Superior temporal gyrus (tissue), 1 donor: ENCODE data around the gene RIN3.

Source experiments
- DNase-seq: peaks from one replicate; pipeline ENCODE4 v3.0.0-alpha.2; 2016; ENCODE audit errors: extremely low spot score

Gene RIN3, protein sequence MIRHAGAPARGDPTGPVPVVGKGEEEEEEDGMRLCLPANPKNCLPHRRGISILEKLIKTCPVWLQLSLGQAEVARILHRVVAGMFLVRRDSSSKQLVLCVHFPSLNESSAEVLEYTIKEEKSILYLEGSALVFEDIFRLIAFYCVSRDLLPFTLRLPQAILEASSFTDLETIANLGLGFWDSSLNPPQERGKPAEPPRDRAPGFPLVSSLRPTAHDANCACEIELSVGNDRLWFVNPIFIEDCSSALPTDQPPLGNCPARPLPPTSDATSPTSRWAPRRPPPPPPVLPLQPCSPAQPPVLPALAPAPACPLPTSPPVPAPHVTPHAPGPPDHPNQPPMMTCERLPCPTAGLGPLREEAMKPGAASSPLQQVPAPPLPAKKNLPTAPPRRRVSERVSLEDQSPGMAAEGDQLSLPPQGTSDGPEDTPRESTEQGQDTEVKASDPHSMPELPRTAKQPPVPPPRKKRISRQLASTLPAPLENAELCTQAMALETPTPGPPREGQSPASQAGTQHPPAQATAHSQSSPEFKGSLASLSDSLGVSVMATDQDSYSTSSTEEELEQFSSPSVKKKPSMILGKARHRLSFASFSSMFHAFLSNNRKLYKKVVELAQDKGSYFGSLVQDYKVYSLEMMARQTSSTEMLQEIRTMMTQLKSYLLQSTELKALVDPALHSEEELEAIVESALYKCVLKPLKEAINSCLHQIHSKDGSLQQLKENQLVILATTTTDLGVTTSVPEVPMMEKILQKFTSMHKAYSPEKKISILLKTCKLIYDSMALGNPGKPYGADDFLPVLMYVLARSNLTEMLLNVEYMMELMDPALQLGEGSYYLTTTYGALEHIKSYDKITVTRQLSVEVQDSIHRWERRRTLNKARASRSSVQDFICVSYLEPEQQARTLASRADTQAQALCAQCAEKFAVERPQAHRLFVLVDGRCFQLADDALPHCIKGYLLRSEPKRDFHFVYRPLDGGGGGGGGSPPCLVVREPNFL

DNA sequence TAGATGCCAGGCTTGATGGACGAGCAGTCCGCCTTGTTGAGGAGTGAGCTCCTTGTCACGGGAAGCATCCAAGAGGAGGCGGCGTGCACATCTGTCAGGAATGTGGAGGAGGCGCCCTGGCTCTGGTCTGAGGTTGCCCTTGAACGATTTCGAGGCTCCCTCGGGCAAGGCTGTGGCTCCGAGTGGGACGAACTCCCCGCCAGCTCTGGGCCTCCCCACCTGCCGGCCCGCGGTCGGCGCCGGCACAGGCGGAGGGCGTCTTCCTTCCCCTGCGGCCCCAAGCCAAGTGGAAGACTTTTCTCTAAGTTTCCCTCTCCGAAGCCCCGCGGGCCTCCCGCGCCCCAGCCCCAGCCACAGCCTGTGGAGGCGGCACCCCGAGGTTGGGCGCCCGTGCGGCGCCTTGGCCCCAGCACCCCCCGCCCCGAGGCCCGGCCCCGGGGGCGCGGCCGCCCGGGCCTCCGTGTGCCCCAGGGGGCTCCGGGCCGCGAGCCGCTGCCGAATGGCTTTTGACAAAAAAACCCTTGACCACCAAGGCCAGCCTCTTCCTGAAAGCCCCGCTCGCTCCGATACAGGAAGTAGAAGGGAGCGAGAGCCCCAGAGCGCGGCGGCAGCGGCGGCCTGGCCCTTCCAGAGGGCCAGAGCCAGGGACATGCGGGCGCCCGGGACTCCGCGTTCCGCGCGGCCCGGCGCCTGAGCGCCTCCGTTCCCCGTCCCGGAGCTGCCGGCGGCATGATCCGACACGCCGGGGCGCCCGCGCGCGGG is at the start of gene RIN3:
Gene RIN3 (plus strand): TSS at position 578 of the 762 bp plus-strand sequence. CDS start 152 bp downstream, at position 730.
- DNase-seq = no peak

DNA sequence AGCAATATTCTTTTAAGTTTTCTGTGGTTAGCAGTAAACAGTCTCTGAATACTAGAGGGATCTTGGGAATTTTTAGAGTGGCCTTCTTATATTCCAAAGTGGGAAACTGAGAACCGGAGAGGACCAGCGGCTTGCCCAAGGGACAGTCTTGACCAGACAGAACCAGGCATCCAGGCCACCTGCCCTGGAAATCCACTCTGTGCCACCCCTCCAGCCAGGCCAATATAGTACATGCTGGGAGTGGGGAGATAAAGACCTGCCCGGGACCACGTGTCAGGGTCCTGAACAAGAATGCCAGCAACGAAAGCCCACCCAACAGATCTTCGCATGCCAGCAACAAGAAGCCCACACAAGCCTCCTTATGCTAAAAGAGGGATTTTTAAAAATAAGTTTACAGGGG is 49.4 kb upstream of the RIN3 start:
- DNase-seq = no peak

DNA sequence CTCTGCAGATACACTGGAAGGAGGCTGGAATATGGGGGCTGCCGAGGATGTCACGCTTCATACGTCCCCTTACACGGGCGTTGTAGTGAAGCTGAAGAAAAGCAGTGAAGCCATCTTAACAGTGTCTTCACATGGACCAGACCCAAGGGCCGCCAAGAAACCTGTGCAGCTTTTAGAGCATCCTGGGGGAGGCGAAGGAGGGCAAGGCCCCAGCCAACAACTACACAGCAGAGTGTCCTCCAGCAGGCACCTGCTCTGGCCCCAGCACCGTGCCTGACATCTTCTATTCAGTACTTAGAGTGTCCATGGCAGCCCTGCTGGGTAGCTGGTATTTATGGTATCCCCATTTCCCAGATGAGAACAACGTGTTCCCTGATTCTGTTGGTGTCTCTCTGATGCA is 48.9 kb upstream of the RIN3 start:
- DNase-seq = no peak

DNA sequence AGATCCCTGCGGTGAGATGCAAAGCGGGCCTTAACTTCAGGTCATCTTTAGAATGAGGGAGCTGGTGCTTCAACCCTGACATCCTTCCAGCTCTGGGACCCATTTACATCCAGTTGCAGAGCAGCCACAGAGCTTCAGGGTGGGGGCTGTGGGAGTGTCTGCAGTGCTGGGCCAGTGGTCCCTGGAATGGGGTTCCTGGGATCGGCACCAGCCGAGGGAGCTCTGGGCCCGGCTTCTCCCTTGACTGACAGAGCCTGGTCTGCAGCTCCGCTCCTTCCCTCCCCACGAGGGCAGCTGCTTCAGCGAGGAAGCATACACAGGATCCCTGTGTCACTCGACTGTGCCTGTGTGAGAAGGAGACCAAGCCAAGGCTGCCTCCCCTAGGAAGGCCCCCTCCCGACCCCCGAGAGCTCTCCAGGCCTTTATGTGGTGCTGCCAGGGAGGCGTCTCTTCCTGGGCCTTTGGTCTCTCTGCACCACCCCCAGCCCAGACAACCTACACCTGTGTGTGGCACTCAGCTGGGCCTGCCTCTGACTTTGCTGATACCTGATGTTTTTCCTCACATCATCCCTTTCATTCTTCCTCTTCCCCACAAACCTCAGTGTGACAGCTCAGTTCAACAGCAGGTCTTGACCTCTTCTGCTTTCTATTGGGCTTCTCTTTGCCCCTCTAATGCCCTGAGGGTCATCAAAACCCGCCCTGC is 48.1 kb upstream of the RIN3 start:
- DNase-seq = no peak

DNA sequence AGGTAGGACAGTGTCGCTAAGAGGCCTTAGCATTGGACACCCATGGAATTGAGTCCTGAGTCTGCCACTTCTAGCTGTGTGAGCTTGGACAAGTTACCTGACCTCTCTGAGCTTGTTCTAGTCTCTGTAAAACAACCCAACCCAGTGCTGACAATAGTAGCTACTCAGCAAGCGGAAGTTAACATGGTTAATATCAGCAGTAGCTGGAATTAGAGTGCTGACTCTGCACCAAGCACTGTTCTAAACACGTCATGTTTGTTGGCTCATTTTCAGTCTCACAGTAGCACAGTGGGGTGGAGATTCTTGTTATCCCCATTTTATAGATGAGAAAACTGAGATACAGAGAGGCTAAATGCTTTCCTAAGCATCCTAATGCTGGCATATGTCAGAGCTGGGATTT is 47.5 kb upstream of the RIN3 start:
- no peak for DNase-seq

DNA sequence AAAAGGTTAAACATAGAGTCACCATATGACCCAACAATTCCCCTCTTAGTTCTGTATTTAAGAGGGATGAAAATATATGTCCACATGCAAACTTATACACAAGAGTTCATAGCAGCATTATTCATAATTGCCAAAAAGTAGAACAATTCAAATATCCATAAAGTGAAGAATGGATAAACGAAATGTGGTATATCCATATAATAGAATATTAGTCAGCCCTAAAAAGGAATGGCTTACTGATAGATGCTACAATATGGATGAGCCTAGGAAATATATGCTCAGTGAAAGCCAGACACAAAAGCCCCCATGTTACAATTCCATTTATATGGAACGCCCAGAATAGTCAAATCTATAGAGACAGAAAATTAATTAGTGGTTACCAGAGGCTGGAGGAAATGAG is 44.1 kb upstream of the RIN3 start:
- no peak for DNase-seq

DNA sequence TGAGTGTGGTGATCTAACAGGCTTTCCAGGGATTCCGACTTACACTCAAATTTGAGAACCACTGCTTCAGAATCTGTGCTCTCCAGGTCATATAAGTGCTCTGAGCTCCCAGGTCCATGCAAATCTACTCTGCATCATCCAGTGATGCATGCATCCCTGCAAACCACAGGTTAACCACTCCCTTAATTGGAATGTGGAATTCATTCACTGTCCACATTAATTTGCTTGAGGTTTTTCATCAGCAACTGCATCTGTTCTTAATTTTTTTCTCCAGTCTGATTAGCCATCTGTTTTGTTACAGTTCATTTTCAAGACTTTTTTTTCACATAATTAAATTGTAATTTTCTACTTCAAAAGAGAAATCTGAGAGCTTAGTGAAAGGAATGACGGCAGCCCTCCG is 43.4 kb upstream of the RIN3 start:
- no peak for DNase-seq

DNA sequence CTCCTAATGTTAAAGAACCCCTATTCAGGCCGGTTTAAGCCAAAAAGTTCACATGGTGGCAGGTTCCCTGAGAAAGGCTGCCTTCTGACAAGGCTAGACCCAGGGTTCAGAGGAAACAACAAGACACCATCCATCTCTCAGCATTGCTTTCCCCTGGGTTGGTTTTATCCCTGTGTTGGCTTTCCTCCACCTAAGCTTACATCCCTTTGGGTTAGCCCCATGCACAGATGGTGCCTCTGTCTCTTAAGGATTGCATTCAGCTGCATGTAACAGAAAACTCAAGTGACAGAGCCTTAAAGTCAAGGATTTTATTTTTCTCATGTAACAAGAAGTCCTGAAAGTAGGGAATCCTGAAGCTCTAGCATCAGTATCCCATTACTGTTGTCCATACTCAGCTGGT is 42.8 kb upstream of the RIN3 start:
- no peak for DNase-seq

DNA sequence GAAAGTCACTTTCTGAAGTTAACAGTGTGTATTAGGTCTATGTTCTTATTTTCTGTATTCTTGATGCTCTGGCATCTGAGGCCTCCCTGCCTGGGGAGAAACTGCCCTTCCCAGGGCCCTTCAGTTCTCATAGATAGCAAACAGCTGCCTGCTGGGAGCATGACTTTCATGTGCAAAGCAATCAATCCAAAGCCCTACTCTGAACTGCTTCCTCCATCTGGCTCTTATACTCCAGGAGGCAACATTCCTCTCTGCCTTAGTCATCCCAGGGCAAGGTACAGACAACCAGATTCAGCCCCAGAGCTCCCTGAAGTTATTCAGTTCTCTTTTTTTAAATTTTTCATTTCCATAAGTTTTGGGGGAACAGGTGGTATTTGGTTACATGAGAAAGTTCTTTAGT is 41.7 kb upstream of the RIN3 start:
- DNase-seq = no peak

DNA sequence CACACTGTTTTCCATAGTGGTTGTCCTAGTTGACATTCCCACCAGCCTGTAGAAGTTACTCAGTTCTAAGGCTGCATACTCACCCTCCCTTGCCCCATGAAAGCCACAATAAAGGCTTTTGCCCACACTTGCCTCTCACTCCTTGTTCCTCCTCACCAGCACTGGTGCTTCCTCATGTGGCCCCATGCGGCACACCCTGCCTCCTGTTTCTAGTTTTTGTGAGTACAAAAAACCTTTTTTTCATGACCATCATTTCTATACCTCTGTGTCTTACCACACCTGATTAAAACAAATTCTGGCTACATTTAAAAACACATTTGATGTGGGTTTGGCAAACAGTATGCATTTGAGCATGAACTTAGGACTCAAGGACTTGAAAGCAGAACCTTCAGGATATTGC is 40.7 kb upstream of the RIN3 start:
- DNase-seq = no peak

DNA sequence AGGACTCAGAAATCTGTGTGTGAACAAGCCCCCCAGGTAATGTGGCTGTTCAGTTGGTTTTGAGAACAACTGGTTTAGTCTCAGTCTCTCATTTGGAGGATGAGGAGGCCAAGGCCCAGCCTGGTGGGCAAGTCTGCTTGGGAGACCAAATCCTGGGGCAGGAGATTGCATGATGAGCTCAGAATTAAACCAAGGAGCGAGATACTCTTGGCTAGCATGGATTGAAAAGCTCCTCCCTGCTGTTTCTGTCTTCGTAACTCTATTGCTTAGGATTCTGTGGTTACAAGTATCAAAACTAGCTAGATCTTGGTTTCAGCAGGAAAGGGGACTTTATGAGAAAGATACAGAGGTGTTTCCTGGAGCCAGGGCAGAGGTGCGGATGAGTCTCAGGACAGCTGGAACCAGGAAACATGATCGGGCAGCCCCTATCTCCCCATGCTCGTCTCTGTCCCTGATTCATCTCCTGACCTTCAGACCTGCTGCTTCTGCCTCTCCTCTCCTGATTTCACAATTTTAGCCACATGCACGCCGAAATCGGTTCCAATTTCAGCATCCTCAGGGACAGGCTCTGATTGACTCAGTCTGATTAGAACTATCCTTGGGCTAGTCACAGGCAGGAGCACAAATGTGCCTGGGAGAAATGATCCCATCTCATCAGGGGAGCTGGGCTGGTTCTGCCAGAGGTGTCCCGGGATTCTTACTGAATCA is 40.2 kb upstream of the RIN3 start:
- DNase-seq = no peak

DNA sequence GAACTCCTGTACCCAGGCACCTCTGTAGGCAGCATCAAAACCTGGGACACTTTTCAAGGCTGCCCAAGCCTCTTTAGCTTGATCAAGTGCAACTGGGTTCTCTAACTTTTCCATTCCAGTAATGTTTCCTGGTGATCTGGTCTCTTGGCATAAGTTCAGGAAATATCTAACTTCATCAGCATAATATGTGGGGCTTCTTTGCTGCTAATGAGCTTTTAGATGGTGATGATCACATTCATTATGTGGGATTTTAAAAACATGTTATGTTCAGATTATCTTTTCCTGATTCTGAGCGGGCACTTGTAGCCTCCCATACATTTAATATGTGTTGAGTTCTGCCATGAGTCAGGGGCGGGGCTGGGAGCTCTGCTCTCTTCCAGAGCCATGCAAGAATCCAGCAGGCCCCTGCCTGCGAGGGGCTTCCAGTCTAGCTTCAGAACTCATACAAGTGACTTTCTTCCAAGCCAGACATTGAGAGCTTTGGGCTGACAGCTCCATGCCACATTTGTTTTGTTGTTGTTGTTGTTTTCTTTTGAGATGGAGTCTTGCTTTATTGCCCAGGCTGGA is 39.5 kb upstream of the RIN3 start:
- no peak for DNase-seq

DNA sequence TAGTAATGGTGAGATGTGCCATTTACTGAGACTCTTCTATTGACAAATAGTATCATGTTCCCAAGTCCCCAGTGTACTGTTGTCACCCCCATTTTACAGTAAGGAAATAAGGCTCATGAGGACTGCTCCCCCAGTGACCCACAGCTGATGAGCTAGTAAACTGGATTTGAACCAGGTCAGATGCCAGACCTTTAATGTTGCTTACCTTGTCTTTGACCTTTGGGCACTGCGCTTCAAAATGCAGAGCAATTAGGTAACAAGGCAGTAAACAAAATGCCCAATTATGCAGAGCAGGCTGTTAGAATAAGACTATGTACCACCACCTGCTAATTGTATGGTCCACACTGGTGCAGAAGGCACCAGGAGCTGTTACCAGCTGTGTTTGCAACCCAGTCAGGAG is 38.5 kb upstream of the RIN3 start:
- DNase-seq = no peak

DNA sequence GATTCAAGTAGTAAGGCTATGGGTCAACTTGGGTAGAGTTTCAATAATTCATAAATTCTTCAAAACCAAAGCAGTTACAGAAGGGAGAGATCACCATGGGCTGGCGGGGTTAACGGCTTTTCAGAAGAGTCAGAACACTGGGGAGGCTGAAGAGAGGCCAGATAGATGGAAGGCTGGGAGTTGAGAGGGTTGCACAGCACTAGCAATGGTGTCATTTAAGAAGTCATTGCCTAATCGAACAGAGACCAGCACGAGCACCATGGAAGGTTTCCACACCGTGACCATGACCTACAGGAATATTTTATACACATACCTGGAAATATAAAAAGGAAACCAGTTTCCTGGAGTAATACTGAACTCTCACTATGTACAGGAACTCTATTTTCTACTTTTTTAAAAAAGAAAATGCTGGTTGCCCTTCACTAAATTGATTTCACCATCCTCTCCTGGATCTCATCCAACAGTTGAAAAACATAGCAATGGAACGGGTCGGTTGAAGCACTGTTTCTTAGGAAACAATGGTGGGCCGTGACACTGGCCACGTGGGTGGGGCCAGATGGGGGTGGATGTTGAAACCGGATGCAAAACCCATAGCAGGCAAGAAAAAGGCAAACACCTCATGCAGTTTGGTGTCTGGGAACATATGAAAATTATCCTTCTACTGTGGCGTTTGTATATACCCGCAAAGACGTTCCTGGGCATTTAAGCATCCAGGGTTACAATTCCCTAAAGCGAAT is 38.0 kb upstream of the RIN3 start:
- DNase-seq = no peak

DNA sequence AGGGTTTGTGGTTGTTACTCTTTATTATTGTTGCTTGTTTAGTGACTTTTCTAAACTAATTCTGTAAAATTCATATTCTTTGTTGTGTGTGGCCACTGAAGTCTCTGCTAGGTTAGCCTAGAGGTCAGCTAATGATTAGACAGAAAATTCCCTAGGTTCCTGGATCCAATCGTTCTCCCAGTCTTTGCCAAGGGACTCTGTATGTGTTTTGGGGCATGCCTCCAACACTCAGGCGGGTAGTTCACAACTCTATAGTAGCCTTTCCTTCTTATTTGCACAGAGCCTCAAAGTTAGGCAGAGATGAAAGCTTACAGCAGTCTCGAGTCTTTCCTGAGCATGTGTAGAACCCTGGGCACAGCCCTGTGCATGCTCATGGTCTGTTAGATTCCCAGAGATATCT is 32.7 kb upstream of the RIN3 start:
- no peak for DNase-seq

DNA sequence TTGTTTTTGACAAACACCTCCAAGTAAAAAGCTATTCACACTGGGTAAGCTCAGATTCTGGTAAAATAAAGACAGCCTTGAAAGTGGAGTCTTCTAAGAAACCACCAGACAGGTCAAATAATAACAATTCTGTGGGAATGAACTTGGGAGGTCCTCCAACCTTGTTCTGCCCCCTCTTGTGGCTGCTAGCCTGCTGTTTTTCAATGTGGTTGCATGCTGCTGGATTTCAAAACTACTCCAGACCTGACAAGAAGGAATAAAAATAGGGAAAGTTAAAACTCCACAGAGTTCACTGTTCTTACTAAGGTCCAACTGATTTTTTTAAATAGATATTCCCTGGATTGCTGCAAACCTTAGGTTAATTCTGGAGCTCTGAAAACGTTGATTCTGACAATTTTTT is 32.2 kb upstream of the RIN3 start:
- DNase-seq = no peak

DNA sequence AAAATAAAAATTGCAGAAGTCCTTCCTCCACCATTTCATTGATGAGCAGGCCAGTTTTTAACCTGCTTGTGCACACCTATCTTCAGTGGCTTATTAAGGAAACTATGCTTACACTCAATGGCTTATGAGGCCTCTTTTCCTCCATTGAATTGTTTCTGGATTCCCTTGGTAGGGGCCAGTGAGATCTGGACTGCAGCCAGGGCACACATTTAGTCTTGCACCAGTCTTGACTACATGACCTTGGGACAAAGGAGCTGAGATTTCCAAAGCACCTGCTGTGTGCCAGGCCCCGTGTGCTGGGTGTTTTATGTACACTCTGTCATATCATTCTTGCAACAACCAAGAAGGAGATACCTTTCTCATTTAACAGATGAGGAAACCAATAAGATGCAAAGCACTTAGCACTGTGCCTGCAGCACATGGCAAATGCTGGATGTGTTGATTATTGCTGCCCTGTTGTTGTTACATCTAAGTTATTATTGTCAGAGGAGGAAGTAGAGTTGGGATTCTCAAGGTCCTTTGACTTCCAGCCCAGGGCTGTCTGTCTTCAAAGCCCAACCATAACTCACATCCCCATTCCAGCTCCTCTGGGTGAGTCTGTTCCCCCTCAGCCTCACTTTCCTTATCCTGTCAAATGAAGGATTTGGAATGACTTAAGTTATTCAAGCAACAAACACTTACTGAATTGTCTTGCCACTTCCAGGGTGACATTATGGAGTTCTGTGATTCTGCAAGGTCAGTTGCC is 31.6 kb upstream of the RIN3 start:
- DNase-seq = no peak

DNA sequence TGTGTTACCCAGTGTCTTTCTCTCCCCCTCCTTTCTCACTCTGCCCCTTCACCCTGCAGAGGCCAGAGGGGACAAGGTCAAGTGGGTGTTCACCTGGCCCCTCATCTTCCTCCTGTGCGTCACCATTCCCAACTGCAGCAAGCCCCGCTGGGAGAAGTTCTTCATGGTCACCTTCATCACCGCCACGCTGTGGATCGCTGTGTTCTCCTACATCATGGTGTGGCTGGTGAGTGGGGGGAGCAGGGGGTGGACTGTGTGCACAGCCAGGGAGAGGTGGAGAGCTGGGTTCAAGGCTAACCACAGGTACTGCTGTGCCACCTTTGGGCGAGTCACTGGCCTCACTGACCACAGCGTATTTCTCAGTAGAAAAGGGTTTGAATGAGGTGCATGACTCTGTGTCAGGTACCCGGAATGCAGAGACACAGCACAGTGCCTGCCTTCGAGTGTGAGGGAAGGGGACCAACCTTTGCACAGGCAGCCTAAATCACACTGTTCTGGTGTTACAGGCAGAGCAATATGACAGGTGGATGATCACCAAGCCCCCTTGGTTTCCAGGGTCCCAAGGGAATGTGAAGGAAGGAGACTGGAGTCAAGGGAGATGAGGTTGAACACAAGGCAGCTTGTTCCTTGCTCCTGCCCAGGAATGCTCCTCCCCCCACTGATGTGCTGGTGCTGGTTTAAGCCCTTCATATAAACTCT is 30.8 kb upstream of the RIN3 start:
- DNase-seq = no peak
